ENCODE results near the gene UMAD1. TPM values are rescaled to one million over a fixed set of nuclear protein-coding genes. Genes with fewer than 3 reads are reported as not detected.

Gene UMAD1
- total RNA-seq, 4 donors from 2014 or later = 1.3 to 32.9 (median 15.3) TPM

GRCh38 chr7:7897949-7898515, 257.5 kb downstream of the UMAD1 start:
- H3K9me3 ChIP-seq = no peaks in the 10 kb centered on the region
- H3K36me3 ChIP-seq = no peaks in the 10 kb centered on the region
- intact Hi-C loops (cut with DNase I; ENCODE audit: low total_unique reads) = no loop called here
- no peak overlapping the region for H3K27ac ChIP-seq
- no peak overlapping the region for H3K4me3 ChIP-seq
- TF ChIP-seq, protein P1, sequence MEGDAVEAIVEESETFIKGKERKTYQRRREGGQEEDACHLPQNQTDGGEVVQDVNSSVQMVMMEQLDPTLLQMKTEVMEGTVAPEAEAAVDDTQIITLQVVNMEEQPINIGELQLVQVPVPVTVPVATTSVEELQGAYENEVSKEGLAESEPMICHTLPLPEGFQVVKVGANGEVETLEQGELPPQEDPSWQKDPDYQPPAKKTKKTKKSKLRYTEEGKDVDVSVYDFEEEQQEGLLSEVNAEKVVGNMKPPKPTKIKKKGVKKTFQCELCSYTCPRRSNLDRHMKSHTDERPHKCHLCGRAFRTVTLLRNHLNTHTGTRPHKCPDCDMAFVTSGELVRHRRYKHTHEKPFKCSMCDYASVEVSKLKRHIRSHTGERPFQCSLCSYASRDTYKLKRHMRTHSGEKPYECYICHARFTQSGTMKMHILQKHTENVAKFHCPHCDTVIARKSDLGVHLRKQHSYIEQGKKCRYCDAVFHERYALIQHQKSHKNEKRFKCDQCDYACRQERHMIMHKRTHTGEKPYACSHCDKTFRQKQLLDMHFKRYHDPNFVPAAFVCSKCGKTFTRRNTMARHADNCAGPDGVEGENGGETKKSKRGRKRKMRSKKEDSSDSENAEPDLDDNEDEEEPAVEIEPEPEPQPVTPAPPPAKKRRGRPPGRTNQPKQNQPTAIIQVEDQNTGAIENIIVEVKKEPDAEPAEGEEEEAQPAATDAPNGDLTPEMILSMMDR (IDR thresholded peaks at IDR 0.05) = no peak
- TF ChIP-seq POLR2A (IDR thresholded peaks at IDR 0.05) = no peak
- DNase-seq = no peak
- H3K27me3 ChIP-seq = no peaks in the 10 kb centered on the region
- H3K4me1 ChIP-seq = no peaks in the 10 kb centered on the region

GRCh38 chr7:7902845-7903244, 262.3 kb downstream of the UMAD1 start:
- TF ChIP-seq POLR2A (IDR thresholded peaks at IDR 0.05) = no peak
- TF ChIP-seq, protein P1 (IDR thresholded peaks at IDR 0.05) = no peak
- no peaks in the 10 kb centered on the region for H3K36me3 ChIP-seq
- intact Hi-C loops (cut with DNase I; ENCODE audit: low total_unique reads) = no loop called here
- H3K27ac ChIP-seq = no peak overlapping the region
- H3K4me3 ChIP-seq = no peak overlapping the region
- H3K9me3 ChIP-seq = no peaks in the 10 kb centered on the region
- no peak for DNase-seq
- no peaks in the 10 kb centered on the region for H3K27me3 ChIP-seq
- H3K4me1 ChIP-seq = no peaks in the 10 kb centered on the region

GRCh38 chr7:7907306-7907705, 266.8 kb downstream of the UMAD1 start:
- H3K9me3 ChIP-seq = no peaks in the 10 kb centered on the region
- no peak for TF ChIP-seq POLR2A (IDR thresholded peaks at IDR 0.05)
- TF ChIP-seq, protein P1 (IDR thresholded peaks at IDR 0.05) = no peak
- H3K4me1 ChIP-seq = no peaks in the 10 kb centered on the region
- no peak overlapping the region for H3K27ac ChIP-seq
- intact Hi-C loops (cut with DNase I; ENCODE audit: low total_unique reads) = no loop called here
- H3K36me3 ChIP-seq = no peaks in the 10 kb centered on the region
- no peak overlapping the region for H3K4me3 ChIP-seq
- no peaks in the 10 kb centered on the region for H3K27me3 ChIP-seq
- no peak for DNase-seq

DNA sequence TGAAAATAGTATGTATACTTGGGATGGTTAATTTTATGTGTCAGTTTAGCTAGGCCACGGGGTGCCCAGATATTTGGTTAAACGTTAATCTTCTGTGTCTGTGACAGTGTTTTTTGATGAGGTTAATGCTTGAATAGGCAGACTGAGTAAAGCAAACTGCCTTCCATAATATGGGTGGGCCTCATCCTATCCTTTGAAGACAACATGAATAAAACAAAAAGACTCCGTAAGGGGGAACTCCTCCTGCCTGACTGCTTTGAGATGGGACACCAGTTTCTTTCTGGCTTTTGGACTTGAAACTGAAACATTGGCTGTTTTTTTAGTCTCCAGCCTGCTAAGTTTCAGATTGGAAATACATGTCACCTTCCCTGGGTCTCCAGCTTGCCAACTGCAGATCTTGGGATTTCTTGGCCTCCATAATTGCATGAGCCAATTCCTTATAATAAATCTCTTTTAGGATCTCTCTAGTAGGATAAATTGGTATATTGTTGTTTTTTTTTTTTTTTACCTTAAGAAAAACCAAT, 268.1 kb downstream of the UMAD1 start:
- Histone ChIP-seq H3K9me3 (no peaks in the 10 kb centered on the region), H3K36me3 (no peaks in the 10 kb centered on the region), H3K4me1 (no peaks in the 10 kb centered on the region), H3K4me3 (no peak overlapping the region), H3K27me3 (no peaks in the 10 kb centered on the region), H3K27ac (no peak overlapping the region)
- intact Hi-C loops (cut with DNase I; ENCODE audit: low total_unique reads) = no loop called here
- TF ChIP-seq, protein P1 (IDR thresholded peaks at IDR 0.05) = no peak
- no peak for TF ChIP-seq POLR2A (IDR thresholded peaks at IDR 0.05)
- DNase-seq = no peak

GRCh38 chr7:7909376-7909775, 268.8 kb downstream of the UMAD1 start:
- H3K27ac ChIP-seq = no peak overlapping the region
- H3K27me3 ChIP-seq = no peaks in the 10 kb centered on the region
- no peak overlapping the region for H3K4me3 ChIP-seq
- TF ChIP-seq POLR2A (IDR thresholded peaks at IDR 0.05) = no peak
- TF ChIP-seq, protein P1 (IDR thresholded peaks at IDR 0.05) = no peak
- no peaks in the 10 kb centered on the region for H3K36me3 ChIP-seq
- DNase-seq = no peak
- no peaks in the 10 kb centered on the region for H3K9me3 ChIP-seq
- intact Hi-C loops (cut with DNase I; ENCODE audit: low total_unique reads) = no loop called here
- no peaks in the 10 kb centered on the region for H3K4me1 ChIP-seq
